Muscle layer of duodenum (tissue), 2 donors: ENCODE results near the gene SLC26A5.

ENCODE experiments used
- H3K27ac ChIP-seq: one replicate; pipeline ENCODE4 v1.7.0; 2013; ENCODE audit warnings: mild to moderate bottlenecking, low read length
- H3K27me3 ChIP-seq: one replicate; pipeline ENCODE4 v1.7.0; 2013; ENCODE audit warnings: low read depth, mild to moderate bottlenecking, control low read depth, low read length
- H3K36me3 ChIP-seq, 2 donors: one replicate each; pipeline ENCODE4 v1.7.0; 2013; ENCODE audit warnings: low read length in 2 of 2, control low read depth in 1 of 2, mild to moderate bottlenecking in 1 of 2; ENCODE audit not compliant: insufficient read depth in 2 of 2, control insufficient read depth in 1 of 2
- H3K4me1 ChIP-seq, 2 donors: one replicate each; pipeline ENCODE4 v1.7.0; 2013; ENCODE audit warnings: low read length in 2 of 2, mild to moderate bottlenecking in 2 of 2, control low read depth in 1 of 2, moderate library complexity in 1 of 2; ENCODE audit not compliant: insufficient read depth in 2 of 2, control insufficient read depth in 1 of 2
- H3K4me3 ChIP-seq, 2 donors: one replicate each; pipeline ENCODE4 v1.7.0; 2013; ENCODE audit warnings: low read length in 2 of 2, low read depth in 1 of 2, mild to moderate bottlenecking in 1 of 2
- H3K9me3 ChIP-seq, 2 donors: one replicate each; pipeline ENCODE4 v1.7.0; 2013; ENCODE audit warnings: low read length in 2 of 2, control low read depth in 1 of 2, mild to moderate bottlenecking in 1 of 2; ENCODE audit not compliant: control insufficient read depth in 1 of 2
- donor health status: healthy.

Gene SLC26A5

DNA sequence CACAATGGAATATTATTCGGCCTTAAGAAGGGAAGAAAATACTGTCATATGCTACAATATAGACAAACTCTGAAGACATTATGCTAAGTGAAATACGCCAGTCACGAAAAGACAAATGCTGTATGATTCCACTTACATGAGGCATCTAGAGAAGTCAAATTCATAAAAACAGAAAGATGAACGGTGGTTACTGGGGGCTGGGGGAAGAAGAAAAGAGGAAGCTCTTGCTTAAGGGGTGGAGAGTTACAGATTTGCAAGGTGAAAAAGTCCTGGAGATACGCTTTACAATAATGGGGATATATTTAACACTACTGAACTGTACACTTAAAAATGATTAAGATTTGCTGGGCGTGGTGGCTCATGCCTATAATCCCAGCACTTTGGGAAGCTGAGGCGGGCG, 49.5 kb downstream of the SLC26A5 start:
- H3K4me3 ChIP-seq: no peak overlapping the region
- no peak overlapping the region for H3K27ac ChIP-seq
- H3K9me3 ChIP-seq: peaks cover 0 to 4% of the 10 kb centered on the region in 2 donors
- no peaks in the 10 kb centered on the region for H3K27me3 ChIP-seq
- no peaks in the 10 kb centered on the region for H3K36me3 ChIP-seq
- no peaks in the 10 kb centered on the region for H3K4me1 ChIP-seq

DNA sequence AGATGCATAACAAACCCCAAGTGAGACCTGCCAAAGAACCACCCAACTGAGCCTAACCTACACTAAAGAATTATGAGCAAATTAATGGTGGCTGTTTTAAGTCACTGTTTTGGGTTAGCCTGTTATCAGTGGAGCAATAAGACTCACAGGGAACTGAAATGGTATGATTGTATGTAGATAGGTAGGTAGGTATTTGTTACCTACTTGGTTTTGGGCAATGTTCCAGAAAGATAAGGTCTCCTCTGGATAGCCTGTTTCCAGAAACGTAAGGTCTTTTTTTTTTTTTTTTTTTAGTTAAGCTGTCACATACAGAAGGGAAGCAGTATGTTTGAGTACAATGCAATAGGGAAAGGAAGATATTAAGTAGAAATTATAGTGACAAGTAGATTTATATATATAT, 50.9 kb downstream of the SLC26A5 start:
- no peak overlapping the region for H3K4me3 ChIP-seq

DNA sequence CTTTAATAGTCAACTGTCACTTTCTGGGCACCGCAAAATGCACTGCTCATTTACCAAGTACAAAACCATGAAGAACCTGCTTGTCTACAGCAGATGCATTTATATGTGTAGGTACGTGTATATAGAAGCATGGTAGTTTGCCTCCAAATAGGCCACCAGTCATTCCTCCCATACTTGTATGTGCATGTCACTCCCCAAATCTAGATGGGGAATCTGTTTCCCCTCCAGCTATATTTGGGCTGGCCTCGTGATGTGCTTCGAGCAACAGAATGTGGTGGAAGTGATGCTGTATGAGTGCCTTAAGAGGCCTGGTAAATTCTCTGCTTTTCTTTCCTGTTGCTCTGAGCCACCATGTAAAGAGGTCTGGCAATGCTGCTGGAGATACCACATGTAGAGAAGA, 51.4 kb downstream of the SLC26A5 start:
- Histone ChIP-seq H3K4me3 (no peak overlapping the region), H3K9me3 (no peaks in the 10 kb centered on the region), H3K27ac (no peak overlapping the region), H3K27me3 (no peaks in the 10 kb centered on the region), H3K4me1 (no peaks in the 10 kb centered on the region), H3K36me3 (no peaks in the 10 kb centered on the region)

More for the DNA sequence above, 50.9 kb downstream of the SLC26A5 start:
- Histone ChIP-seq H3K4me1 (no peaks in the 10 kb centered on the region), H3K27me3 (no peaks in the 10 kb centered on the region), H3K36me3 (no peaks in the 10 kb centered on the region), H3K27ac (no peak overlapping the region), H3K9me3 (no peaks in the 10 kb centered on the region)

GRCh38 chr7:103391976-103392375, 54.0 kb downstream of the SLC26A5 start:
- Histone ChIP-seq H3K9me3 (no peaks in the 10 kb centered on the region), H3K4me3 (no peak overlapping the region), H3K27ac (no peak overlapping the region), H3K36me3 (no peaks in the 10 kb centered on the region), H3K27me3 (no peaks in the 10 kb centered on the region), H3K4me1 (no peaks in the 10 kb centered on the region)

GRCh38 chr7:103391150-103391549, 54.9 kb downstream of the SLC26A5 start:
- Histone ChIP-seq H3K27me3 (no peaks in the 10 kb centered on the region), H3K27ac (no peak overlapping the region), H3K36me3 (no peaks in the 10 kb centered on the region), H3K4me3 (no peak overlapping the region), H3K4me1 (no peaks in the 10 kb centered on the region), H3K9me3 (no peaks in the 10 kb centered on the region)

DNA sequence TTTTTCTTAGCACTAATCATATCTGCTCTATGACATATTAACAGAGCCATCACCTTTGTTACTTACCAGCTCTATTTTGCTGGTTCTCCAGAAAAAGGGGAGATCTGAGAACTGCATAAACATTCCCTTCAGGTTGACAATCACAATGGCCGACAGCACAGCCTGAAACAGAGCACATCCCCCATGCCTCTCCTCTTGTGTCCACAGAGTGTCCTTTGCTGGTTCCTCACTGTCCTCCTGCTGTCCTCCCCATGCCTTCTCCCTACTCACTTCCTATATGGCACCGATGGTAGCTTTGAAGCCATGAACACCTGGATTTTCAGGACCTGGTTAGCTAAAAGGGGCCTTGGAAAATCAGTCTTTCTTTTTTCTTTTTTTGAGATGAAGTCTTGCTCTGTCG, 56.7 kb downstream of the SLC26A5 start:
- no peaks in the 10 kb centered on the region for H3K27me3 ChIP-seq
- H3K27ac ChIP-seq: no peak overlapping the region
- no peaks in the 10 kb centered on the region for H3K9me3 ChIP-seq
- H3K4me1 ChIP-seq: no peaks in the 10 kb centered on the region
- H3K36me3 ChIP-seq: no peaks in the 10 kb centered on the region
- no peak overlapping the region for H3K4me3 ChIP-seq

GRCh38 chr7:103388469-103389140, 57.4 kb downstream of the SLC26A5 start:
- Histone ChIP-seq H3K4me1 (no peaks in the 10 kb centered on the region), H3K4me3 (no peak overlapping the region), H3K36me3 (no peaks in the 10 kb centered on the region), H3K27ac (no peak overlapping the region), H3K9me3 (no peaks in the 10 kb centered on the region), H3K27me3 (no peaks in the 10 kb centered on the region)

- H3K27ac ChIP-seq: no peak overlapping the region
- no peaks in the 10 kb centered on the region for H3K36me3 ChIP-seq
- no peaks in the 10 kb centered on the region for H3K27me3 ChIP-seq
These were observed 58.8 kb downstream of the SLC26A5 start for GRCh38 chr7:103387242-103387641.

GRCh38 chr7:103382032-103382402, 64.0 kb downstream of the SLC26A5 start:
- H3K4me3 ChIP-seq: no peak overlapping the region
- H3K27me3 ChIP-seq: no peaks in the 10 kb centered on the region
- no peaks in the 10 kb centered on the region for H3K4me1 ChIP-seq
- H3K36me3 ChIP-seq: no peaks in the 10 kb centered on the region
- H3K9me3 ChIP-seq: no peaks in the 10 kb centered on the region
- H3K27ac ChIP-seq: no peak overlapping the region

More at GRCh38 chr7:103387242-103387641, 58.8 kb downstream of the SLC26A5 start:
- Histone ChIP-seq H3K4me1 (no peaks in the 10 kb centered on the region), H3K9me3 (no peaks in the 10 kb centered on the region), H3K4me3 (no peak overlapping the region)

- H3K4me1 ChIP-seq: no peaks in the 10 kb centered on the region
- H3K27me3 ChIP-seq: no peaks in the 10 kb centered on the region
- no peak overlapping the region for H3K27ac ChIP-seq
- H3K36me3 ChIP-seq: no peaks in the 10 kb centered on the region
- no peak overlapping the region for H3K4me3 ChIP-seq
- H3K9me3 ChIP-seq: no peaks in the 10 kb centered on the region
These were observed 64.6 kb downstream of the SLC26A5 start for GRCh38 chr7:103381280-103382031.

GRCh38 chr7:103380395-103381191, 65.4 kb downstream of the SLC26A5 start:
- no peaks in the 10 kb centered on the region for H3K36me3 ChIP-seq
- no peaks in the 10 kb centered on the region for H3K27me3 ChIP-seq
- H3K27ac ChIP-seq: no peak overlapping the region
- H3K4me3 ChIP-seq: no peak overlapping the region
- no peaks in the 10 kb centered on the region for H3K4me1 ChIP-seq
- no peaks in the 10 kb centered on the region for H3K9me3 ChIP-seq
